NCI-H446 (cell line): Measurements from ENCODE around the gene SPATA31D1.
"Not testable (repeated sequence)": the region's sequence is repeated elsewhere in the genome, so short reads cannot be mapped to it uniquely, and the experiment has no call there.

Source experiments
- DNase-seq, 2 experiments: peaks; one replicate each; lab custom pipeline; 2025; lab: John Stamatoyannopoulos, UW

SPATA31D1 gene

GRCh38 chr9:81988472-81988871 is at the start of gene SPATA31D1:
Gene SPATA31D1 (plus strand): TSS chr9:81988772. CDS start chr9:81988819, 47 bp downstream.
- not testable (repeated sequence) for DNase-seq

DNA sequence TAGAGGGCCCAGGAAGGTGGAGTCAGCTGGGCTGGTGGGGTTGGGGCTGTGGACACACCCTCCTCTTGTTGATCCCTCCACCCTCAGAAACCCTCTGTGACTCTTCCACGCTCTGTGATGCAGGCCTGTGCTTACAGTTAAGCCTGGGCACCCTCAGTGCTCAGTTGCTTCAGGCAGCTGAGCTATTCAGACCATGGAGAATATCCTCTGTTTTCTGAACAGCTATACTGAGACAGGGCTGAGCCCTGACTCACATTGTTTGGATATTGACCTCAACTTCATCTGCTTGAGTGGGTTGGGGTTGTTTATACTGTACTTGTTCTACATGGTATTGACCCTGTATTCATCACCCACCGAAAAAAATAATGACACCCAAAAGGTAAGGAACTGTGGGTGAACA is 45.2 kb upstream of the SPATA31D1 start, which contains the start of gene SPATA31D3:
SPATA31D3 (plus strand) TSS at position 108 of the 400 bp plus-strand sequence; CDS start at position 194, 86 bp downstream.
- DNase-seq = not testable (repeated sequence)

DNA sequence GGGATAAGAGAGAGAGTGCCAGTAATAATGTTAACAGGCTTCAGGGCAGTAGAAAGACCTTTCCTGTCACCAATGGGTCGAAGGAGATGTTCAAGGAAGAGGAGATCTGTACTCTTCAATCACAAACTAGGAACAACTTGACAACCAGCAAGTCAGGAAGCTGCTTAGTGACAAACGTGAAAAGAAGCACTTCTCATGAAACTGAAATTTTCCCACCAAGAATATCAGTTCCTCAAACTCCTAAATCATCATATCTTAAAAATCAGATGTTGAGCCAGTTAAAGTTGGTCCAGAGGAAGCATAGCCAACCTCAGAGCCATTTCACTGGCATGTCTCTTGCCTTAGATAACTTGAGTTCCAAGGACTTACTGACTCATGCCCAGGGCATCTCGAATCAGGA is 39.9 kb upstream of the SPATA31D1 start:
- not testable (repeated sequence) for DNase-seq

GRCh38 chr9:81953096-81953495 is 35.5 kb upstream of the SPATA31D1 start:
- DNase-seq = no peak

DNA sequence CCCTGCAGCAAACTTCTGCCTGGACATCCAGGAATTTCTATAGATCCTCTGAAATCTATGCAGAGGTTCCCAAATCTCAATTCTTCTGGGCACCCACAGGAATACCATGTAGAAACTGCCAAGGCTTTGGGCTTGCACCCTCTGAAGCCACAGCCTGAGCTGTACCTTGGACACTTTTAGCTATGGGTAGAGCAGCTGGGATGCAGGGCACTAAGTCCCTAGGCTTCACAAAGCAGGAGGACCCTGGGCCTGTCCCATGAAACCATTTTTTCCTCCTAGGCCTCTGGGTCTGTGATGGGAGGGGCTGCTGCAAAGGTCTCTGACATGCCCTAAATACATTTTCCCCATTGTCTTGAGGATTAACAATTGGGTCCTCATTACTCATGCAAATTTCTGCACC is 32.9 kb upstream of the SPATA31D1 start:
- DNase-seq = no peak

DNA sequence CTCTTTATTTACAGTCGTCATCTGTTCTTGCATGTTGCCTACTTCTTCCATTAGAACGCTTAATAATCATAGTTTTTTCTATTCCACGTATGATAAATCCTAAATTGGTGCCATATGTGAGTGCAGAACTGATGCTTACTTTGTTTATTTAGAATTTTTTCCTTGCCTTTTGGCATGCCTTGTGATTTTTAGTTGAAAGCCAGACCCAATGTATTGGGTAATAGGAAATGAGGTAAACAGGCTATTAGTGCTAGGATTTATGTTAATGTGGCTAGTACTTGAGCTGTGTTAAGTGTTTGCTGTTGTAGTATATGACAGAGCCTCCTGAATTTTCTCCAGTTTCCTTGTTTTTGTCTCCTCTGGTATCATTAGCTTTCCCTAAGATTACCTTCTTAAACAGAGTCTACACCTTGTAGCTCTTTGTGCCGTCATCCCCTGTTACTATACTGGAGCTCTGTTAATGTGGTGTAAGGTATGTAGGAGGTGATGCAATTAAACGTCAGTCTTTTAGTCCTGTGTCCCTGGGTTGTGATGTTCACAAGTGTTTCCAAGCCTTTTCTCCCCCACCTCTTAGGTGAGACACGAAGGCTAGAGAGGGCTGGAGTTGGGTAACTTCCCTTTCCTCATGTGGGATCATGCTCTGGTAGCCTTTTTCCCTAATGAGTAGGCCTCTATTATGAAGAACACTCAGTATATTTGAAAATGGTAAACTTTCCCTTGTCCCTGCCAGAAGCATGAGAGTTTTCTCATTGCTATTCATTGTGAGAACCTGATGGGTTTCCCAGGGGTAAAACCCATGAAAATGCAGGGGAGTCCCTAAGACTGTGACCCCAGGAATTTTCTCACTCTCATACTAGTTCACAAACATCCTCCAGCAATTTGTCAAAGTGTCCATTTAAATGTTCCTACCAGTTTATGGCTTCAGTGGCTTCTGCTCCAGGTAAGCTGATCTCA is 24.1 kb upstream of the SPATA31D1 start:
- no peak for DNase-seq

DNA sequence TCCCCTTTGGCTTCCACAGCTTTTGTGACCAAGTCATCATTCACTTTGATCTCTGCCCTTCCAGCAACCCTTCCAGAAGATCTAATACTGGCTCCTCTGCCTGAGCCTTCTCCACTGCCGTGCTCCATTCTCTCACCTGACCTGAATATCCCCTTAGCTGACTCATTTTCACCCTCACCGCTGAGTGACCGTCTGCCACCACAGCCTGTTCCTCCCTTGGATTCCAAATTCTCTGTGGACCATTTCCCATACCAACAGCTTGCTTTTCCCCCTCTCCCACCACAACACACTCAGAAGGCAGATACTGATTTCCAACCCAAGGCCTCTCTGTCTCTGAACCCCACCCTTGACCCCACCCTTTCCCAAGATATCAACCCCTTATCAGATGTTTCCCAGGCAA is 20.5 kb upstream of the SPATA31D1 start:
- no peak for DNase-seq

DNA sequence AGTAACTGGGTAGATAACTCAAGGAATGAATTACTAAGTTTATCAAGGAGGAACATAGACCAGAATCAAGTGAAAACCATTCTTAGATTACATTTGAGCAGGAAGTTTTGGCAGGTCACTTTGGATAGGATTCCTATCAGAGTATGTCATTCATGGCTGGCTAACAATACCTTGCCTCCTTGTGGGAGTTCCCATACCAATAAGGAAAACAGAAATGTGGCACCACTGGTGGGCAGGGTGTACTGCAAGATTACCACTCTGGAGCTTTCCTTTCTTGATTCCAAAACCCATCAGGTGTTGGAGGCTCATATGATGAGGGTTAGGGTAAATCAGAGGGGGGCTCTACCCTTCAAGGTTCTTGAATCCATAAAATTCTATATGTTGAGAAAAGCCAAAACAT is 18.6 kb upstream of the SPATA31D1 start:
- DNase-seq = no peak

- no peak for DNase-seq
Observed at GRCh38 chr9:81971727-81972126, 16.8 kb upstream of the SPATA31D1 start.

- no peak for DNase-seq
Observed at GRCh38 chr9:81974764-81975163, 13.8 kb upstream of the SPATA31D1 start.

- no peak for DNase-seq
Observed at GRCh38 chr9:81976351-81976750, 12.2 kb upstream of the SPATA31D1 start.

- no peak for DNase-seq
Observed at GRCh38 chr9:81979196-81979595, 9.4 kb upstream of the SPATA31D1 start.

DNA sequence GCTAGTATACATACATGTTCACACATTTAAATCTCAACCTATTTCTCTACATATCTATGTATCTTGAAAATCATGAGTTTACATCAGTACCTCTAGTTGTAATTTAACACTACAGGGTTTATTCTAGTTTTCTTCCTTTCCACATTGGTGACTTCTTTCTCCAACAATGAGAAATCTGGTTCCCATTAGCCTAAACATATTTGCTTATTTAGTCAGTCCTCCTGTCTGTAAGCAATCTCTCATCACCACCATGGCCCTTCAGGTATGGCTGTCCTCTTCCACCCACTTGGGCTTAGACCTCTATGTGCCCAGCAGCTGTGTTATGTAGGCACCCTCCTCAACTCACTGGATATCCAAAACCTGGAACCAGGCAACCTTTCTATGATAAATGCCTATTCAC is 8.0 kb upstream of the SPATA31D1 start:
- DNase-seq = no peak

DNA sequence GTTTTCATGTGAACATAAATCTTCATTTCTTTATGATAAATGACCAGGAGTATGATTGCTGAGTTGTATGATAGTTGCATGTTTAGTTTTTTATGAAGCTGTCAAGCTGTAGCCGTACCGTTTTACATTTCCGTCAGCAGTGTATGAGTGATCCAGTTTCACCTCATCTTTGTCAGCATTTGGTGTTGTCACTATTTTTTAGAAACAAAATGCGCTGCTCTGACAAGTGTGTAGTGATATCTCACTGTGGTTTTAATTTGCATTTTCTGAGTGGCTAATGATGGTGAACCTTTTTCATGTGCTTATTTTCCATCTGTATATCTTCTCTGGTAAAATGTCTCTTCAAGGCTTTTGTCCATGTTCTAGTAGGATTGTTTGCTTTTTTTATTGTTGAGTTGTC is 6.7 kb upstream of the SPATA31D1 start:
- DNase-seq = no peak

GRCh38 chr9:81984928-81985327 is 3.6 kb upstream of the SPATA31D1 start:
- DNase-seq = no peak

DNA sequence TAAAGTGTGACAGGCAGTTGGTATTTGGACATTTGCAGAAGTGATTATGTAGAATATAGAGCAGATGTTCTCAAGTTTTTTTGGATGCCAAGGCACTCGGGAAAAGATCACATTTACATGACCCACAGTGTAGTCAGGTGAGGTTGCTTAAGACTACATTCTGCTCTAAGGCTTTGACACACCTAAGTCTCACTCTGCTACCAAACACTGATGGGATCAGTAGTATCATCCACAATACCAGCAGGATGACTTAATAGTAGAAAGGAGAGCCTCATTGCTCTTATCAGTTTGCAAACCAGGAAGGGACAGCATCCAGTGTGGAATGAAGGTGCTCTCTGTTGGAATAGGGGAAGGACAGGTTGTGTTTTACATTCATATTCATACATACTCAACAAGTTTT is 2.5 kb upstream of the SPATA31D1 start:
- no peak for DNase-seq

GRCh38 chr9:81989700-81990099 is 1.1 kb downstream of the SPATA31D1 start:
- DNase-seq = no peak

DNA sequence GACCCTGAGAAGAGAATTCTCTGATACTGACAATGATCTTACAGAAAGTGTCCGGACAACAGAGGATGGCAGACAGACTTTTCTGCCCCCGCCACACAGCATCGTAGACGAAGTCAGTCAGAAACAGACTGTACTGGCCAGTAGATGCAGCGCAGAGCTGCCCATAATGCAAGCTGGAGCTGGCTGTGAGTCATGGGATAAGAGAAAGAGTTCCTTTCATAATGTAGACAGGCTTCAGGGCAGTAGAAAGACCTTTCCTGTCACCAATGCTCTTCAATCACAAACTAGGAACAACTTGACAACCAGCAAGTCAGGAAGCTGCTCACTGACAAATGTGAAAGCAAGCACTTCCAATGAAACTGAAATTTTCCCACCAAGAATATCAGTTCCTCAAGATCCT is 5.1 kb downstream of the SPATA31D1 start:
- no peak for DNase-seq

- no peak for DNase-seq
Observed at GRCh38 chr9:81999806-82000205, 11.2 kb downstream of the SPATA31D1 start.

GRCh38 chr9:82010711-82011110 is 22.1 kb downstream of the SPATA31D1 start:
- DNase-seq = no peak

GRCh38 chr9:82011133-82011532 is 22.6 kb downstream of the SPATA31D1 start:
- DNase-seq = no peak

DNA sequence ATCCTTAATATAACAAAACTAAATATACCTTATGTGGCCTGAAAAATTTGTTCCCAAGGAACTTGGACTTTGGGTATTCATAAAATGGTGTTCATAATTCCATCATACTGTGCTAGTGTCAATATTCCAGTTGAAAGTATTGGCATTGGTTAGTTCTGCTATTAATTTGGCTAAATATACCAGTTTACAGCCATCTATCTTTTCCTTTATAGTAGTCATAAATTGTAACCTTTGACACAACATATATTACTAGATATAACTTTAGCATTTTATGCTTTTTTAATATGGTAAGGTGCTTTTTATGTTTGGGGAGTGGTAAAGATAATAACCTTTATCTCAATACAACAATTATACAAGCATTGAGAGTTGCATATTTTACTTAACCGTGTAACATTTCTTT is 23.7 kb downstream of the SPATA31D1 start:
- no peak for DNase-seq

DNA sequence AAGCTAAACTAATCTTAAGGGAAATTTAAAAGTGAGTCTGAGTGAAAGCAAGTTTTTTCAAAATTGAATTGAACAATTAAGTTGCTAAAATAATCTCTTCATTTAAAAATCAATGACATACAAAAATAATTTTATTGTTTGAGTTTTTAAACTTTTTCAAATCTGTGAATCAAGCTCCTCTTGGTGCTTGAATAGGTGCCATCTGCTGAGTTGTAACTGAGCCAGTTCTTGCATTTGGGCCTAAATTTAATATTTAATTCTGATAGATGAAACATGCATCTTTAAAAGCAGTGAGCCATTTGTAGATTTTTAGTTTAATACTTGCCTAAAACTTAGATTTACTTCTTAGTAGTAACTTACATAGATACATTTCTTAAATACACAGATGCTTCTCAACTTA is 31.8 kb downstream of the SPATA31D1 start:
- peak; percentile 33 to 47 for DNase-seq

GRCh38 chr9:82021198-82021597 is 32.6 kb downstream of the SPATA31D1 start:
- DNase-seq = peak; percentile 77 to 85
